Hematopoietic multipotent progenitor cell treated with erythropoietin and hydrocortisone succinate and interleukin-3 and kit ligand, for 8 days (in vitro differentiated cells): ENCODE results near the gene DNAJA4.

ENCODE experiments used
- DNase-seq: peaks from one replicate; pipeline ENCODE4 v3.0.0-alpha.2; 2015

Gene DNAJA4

DNA sequence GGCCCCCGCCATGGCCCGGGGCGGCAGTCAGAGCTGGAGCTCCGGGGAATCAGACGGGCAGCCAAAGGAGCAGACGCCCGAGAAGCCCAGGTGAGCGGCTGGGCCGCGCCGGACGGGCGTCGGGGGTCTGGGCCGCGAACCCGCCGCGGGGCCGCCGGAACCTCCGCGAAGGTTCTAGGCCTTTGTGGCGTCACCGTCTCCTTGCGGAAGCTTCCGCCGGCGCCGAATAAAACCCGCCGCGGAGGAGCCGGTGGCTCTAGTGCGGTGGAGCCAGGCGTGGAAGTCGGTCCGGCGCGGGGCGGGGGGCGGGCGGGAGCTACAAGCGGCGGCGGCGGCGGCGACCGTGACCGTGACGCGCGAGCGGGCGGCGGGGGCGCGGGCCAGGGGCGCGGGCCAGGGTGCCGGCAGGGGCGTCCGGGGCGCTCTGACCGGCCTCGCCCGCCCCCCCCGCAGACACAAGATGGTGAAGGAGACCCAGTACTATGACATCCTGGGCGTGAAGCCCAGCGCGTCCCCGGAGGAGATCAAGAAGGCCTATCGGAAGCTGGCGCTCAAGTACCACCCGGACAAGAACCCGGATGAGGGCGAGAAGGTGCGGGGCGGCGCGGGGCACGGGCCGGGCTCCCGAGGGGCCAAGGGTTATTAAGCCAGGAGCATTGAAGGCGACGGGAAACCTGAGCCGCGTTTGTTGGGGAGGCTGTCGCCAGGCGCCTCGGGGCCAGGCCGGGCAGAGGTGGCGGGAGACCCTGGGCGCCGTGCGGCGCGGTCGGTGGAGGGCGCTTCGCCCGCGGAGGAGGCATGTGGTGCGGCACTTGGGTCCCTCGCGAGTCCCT, at the start of gene DNAJA4:
Gene DNAJA4 (plus strand): TSS at position 259 of the 833 bp plus-strand sequence. CDS start 202 bp downstream, at position 461.
- DNase-seq: no peak

DNA sequence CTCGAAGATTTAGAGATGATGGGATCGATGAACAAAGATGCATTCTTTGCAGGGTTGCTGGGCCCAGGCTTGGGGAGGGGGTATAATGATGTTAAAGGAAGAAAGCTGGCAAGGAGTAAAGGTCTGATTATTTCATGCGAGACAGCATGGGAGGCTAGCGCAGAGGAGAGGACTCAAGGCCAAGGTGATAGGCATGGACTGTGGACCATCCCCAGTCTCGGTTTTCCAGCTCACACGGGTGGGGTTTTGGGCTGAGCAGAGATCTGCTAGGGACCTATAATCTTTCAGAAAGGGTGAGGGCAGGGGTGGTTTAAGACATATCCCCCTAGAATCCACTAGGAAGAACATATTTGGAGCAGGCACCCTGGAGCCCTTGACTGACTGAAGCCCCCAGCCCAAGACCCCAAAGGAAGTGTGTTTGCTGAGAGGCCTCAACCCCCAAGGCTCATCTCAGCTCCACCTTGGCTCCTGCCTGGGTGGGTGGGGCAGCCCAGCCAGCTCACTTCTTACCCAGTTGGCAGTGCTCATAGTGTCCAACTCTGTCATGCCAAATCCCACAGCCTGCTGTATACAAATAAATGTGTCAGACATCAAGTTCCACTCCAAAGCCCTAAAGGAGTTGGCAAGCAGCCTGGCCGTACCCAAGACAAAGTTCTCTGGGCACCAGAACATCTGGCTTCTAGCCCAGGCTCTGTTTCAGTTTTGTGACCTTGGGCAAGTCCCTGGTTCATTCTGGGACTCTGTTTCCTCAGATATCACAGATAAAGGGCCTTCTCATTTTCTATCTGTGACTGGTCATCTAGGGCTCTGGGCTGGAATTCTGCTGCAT, 47.9 kb upstream of the DNAJA4 start:
- DNase-seq: peak; percentile 54

DNA sequence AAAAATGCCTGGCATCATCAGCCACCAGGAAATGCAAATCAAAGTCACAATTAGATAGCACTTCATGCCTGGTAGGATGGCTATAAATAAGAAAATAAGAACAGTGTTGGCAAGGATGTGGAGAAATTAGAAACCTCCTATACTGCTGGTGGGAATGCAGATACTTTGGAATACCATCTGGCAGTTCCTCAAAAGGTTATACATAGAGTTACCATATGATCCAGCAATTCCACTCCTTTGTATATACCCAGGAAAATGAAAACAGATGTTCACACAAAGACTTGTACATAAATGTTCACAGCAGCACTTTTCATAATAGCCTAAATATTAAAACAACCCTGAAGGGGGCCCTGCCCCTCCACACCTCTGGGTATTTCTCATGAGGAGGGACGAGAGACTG, 43.6 kb upstream of the DNAJA4 start:
- DNase-seq: no peak

DNA sequence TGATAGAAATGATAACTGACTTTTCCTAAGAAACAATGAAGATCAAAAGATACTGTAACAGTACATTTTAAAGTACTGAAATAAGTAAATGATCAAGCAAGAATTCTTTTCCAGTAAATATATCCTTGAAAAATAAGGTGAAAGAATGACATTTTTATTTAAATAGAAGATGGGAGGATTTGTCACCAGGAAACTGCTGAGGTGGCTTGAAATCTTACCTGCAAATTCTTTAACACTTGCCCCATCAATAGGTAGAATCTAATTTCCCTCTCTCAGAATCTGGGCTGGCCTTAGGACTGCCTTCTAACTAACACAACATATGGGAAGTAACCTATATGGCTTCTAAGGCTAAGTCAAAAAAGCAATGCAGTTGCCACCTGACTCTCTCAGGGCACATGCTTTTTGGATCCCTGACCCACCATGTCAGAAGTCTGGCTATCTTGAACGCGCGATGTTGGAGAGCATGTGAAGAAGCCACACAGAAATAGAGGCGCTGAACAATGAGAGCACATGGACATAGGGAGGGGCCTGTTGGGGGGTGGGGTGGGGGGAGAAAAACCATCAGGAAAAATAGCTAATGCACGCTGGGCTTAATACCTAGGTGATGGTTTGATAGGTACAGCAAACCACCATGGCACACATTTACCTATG, 41.5 kb upstream of the DNAJA4 start:
- no peak for DNase-seq

DNA sequence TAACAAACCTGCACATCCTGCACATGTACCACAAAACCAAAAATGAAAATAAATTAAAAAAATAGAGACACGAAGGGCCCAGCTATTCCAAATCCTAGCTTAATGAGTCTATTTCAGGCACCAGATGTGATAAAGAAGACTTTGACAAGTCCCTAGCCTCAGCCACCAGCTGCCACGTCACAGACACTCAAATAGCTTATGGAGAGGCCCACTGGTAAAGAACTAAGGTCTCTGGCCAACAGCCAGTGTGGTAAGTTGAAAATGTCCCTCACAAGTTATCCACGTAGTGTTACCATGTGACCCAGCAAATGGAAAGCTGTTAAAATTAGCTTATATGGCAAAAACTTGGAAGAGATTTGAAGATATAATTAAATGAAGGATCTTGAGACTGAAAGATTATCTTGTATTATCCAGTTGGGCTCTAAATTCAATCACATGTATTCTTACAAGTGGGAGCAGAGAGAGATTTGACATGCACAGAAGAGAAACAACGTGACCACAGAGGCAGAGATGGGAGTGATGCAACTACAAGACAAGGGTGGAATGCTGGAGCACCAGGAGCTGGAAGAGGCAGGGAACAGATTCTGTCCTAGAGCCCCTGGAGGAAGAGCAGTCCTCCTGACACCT, 40.9 kb upstream of the DNAJA4 start:
- DNase-seq: no peak

- DNase-seq: no peak
Measured at GRCh38 chr15:78224023-78224411, 40.3 kb upstream of the DNAJA4 start.

- no peak for DNase-seq
Measured at GRCh38 chr15:78225783-78226541, 38.4 kb upstream of the DNAJA4 start.

GRCh38 chr15:78228356-78228996, 35.9 kb upstream of the DNAJA4 start:
- no peak for DNase-seq

DNA sequence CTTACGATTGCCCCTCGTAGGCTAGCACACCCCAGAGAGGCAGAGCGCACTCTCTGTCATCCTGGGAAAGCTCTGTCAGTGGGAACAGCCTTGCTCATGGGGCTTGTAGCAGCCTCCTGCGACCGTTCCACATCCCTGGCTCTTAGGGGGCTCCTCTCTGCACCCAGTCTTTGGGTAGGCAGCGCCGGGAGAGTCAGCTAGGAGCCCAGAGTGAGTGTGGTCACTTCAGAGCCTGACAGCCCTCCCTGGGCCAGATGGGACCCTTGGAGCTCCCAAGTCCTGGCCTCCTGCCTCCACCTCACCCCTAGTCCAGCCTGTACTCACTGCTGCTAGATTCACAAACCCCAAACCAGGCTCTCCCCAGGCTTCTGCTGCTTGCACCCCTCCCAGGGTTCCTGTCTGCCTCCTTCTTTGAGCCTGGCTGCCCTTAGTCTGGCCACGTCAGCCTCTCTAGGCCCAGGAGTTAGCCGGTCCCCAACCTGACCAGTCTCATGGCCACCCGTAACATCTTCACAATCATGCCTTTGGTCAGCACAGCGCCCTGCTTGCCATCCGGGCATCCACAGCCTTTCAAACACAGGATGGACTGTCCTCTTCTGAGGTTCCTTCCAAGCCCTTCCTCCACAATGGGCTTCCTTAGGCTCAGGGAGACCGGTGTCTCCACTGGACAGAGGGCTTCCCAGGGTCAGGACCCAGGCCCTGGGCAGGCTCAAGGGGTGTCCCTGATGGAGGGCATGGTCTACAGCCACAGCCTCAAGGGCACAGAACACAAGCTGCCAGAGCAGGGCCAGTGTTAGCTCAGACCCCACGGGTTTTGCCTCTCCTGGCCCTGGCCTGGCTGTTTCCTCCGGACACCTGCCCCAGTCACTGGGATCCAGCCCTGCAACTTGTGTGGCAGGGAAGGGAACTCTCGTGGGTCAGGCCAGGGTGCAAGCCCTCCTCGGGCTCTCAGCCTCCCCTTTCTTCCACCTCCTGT, 34.6 kb upstream of the DNAJA4 start:
- DNase-seq: no peak

- no peak for DNase-seq
Measured at GRCh38 chr15:78232951-78233350, 31.4 kb upstream of the DNAJA4 start.

GRCh38 chr15:78233496-78233895, 30.9 kb upstream of the DNAJA4 start:
- no peak for DNase-seq

- no peak for DNase-seq
Measured at GRCh38 chr15:78234515-78235040, 29.8 kb upstream of the DNAJA4 start, which contains the start of gene ACSBG1. Gene ACSBG1, minus strand, starts transcription at chr15:78234565. Its CDS starts 64 bp downstream, at chr15:78234501.

DNA sequence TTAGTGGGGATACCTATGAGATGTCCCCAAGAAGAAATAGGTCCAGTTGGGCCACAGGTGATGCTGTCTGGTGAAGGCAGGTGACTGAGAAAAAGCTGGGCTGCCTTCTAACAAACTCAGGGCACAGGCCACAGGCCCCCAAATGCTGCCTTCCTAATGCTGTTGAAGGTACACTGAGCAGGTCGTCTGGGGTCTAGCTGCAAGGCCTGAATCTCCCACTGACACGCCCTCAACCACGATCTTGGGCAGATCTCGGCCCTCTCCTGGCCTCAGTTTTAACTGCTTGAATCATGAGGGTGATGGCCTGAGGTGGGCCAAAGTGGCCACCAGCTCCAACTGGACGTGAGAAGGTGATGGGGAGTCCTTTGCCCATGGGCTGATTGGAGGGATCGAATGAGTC, 27.9 kb upstream of the DNAJA4 start:
- no peak for DNase-seq

DNA sequence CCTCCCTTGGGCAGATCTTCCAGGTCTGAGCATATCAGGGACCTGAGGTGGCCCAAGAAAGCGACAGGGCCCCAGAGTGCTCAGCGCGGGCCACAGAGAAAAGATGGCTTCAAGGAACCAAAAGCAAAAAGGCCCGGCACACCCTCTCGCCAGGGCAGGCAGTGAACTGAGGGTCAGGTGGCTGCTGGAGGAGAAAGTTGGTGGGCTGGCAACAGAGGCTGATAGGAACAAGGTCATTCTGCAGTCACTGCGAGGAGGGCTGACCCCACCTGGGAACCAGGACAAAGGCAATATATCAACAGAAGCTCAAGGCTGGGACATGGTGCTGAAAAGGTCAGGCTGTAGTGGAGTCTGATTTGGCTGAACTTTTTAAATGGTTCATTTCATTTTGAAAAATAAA, 27.2 kb upstream of the DNAJA4 start:
- no peak for DNase-seq

GRCh38 chr15:78239811-78240210, 24.6 kb upstream of the DNAJA4 start:
- no peak for DNase-seq

DNA sequence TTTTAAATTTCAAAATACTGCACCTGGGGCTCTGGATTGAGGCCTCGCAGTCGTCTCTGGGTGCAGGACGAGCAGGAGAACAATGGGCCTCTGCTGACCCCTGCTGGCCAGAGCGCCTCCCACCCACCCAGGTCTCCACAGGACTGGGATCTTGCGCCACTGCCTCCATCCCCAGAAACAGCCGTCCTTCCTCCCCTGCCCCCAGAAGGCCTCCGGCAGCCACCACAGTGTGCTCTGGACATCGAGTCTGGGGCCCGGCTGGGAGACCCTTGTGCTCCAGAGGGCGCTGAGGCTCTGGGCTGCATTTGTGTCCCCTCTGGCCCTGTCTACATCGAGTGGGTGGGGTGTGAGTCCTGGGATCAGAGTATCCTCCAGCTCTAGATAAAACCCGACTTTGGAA, 23.3 kb upstream of the DNAJA4 start:
- peak; percentile 83 for DNase-seq

- peak; percentile 70 for DNase-seq
Measured at GRCh38 chr15:78242128-78242527, 22.2 kb upstream of the DNAJA4 start.

GRCh38 chr15:78243058-78243457, 21.3 kb upstream of the DNAJA4 start:
- no peak for DNase-seq

GRCh38 chr15:78243491-78243941, 20.8 kb upstream of the DNAJA4 start:
- DNase-seq: peak; percentile 63

GRCh38 chr15:78244101-78244500, 20.3 kb upstream of the DNAJA4 start:
- peak; percentile 86 for DNase-seq
